ENCODE data around the gene MST1. TPM values are rescaled to one million over a fixed set of nuclear protein-coding genes. Genes with fewer than 3 reads are reported as not detected.
"Not testable (repeated sequence)": the region's sequence is repeated elsewhere in the genome, so short reads cannot be mapped to it uniquely, and the experiment has no call there.

Gene MST1
- total RNA-seq, 1 experiment from 2014 or later, result 1.1 TPM

DNA sequence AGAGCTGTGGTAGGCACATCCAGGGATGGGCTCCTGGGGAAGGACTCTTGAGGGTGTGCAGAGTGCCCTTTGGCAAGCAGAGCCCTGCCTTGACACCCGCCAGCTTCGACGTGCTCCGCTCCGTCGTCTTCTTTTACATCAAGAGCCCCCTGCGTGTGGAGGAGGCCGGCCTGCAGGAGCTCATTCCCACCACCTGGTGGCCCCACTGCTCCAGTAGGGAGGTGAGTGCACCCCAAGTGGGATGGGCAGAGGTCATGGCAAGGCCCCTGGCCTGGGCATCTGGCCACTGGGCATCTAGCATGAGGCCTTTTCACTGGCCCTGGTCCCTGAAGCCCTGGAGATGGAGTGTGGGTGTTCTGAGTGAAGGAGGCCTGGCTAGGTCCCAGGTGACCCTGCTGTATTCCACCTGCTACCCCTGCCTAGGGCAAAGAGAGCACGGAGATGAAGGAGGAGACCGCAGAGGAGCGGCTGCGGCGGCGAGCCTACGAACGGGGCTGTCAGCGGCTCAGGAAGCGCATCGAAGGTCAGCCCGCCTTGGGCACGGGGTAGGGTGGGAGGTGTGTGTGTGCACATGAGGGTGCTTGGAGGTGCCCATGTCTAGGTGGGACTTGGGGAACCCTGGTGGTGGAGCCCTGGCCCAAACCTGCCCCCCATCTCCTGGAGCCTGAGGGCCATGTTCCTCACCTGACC is 12.3 kb upstream of the MST1 start:
- no peak for DNase-seq (ENCODE audit: low read depth)

GRCh38 chr3:49700453-49701128 is 11.3 kb upstream of the MST1 start:
- no peak for DNase-seq (ENCODE audit: low read depth)

DNA sequence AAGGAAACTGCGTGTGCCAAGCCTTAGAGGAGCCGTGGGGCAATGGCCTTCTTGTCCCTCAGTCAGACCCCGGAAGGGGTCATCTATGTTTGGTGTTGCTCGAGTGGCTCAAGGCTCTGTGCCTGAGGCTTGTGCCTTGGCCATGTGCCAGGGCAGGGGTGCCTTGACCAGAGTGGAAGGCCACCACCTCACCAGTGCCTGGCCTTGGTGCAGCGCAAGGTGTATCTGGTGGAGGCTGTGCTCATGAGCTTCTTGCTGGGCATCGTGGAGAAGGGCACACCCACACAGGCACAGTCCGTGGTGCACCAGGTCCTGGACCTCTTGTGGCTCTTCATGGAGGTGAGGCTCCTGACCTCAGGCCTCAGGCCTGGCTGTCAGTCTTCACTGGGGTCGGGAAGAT is 10.7 kb upstream of the MST1 start:
- no peak for DNase-seq (ENCODE audit: low read depth)

DNA sequence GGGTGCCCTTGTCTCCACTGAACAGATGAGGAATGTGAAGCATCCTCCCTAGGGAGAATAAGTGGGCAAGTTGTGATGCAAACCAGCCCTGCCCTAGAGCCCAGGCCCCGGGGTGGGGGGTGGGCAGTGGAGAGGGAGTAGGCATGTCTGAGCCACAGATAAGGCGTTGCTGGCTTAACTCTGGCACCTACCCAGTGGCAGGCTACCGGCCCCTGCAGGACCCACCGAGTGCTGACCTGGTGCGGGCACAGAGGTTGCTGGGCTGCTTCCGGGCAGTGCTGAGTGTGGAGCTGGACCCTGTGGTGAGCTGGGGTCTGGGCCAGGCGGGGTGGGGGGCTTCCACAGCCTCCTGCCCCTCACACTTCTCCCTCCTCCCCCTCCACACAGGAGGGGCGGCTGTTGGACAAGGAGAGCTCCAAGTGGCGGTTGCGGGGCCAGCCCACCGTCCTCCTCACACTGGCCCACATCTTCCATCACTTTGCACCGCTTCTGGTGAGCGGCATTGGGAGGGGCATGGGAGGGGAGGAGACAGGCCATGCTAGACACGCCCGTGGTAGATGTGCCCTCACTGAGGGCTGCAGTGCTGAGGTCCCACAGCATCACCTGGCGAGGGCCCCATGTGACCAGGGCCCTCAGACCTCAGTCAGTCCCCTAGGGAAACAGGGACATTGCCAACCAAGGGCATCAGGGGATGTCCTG is 10.2 kb upstream of the MST1 start:
- no peak for DNase-seq (ENCODE audit: low read depth)

- not testable (repeated sequence) for DNase-seq (ENCODE audit: low read depth)
Measured at GRCh38 chr3:49695350-49696015, 6.2 kb upstream of the MST1 start.

DNA sequence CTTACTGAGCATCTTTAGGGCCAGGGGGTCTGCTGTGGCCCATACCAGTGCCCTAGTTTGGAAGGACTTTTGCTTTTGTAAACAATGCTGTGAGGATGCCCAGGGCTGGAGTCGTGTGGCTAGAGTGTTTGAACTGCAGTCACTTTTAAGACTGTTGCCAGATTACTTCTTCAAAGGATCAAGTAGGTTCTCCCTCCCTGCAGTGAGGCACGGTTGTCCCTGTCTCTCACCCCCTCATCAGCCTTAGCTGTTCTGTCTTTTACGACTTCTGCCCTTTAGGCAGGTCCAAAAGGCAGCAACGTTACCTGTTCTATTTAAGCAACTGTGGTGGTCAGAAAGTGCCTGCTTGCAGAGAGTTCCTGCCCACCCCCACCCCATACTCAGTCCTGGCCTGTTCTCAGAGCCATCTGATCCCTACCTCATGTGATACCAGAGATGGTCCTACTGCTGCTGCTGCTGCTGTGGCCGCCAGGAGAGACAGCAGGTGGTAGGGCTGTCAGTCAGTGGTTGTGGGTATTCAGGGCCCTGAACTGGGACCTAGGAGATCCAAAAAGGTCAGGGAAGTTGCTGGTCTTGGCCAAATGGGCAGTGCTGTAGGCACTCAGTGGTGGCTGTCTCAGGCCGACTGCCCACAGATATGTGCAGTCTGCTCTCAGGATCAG is 5.3 kb upstream of the MST1 start:
- not testable (repeated sequence) for DNase-seq (ENCODE audit: low read depth)

- not testable (repeated sequence) for DNase-seq (ENCODE audit: low read depth)
Measured at GRCh38 chr3:49691481-49691880, 2.2 kb upstream of the MST1 start.

DNA sequence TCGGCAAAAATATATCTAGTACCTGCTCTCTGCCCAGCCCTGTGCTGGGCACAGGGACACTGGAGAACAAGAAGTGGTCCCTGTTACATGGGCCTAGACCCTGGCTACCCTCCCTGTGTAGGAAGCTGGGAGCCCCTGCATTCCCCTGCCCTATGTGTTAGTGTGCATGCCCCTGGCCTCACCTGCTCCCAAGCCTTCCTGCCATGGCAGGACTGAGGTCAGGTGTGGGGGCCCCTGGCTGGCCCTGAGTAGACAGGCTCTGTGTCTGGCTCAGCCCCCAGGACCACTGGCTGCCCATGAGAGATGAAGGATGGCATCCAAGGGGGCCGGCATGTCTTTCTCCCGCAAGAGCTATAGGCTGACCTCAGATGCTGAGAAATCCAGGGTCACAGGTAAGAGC is 1.6 kb upstream of the MST1 start:
- not testable (repeated sequence) for DNase-seq (ENCODE audit: low read depth)

GRCh38 chr3:49689908-49690624 is 792 bp upstream of the MST1 start:
- DNase-seq (ENCODE audit: low read depth), result not testable (repeated sequence)

DNA sequence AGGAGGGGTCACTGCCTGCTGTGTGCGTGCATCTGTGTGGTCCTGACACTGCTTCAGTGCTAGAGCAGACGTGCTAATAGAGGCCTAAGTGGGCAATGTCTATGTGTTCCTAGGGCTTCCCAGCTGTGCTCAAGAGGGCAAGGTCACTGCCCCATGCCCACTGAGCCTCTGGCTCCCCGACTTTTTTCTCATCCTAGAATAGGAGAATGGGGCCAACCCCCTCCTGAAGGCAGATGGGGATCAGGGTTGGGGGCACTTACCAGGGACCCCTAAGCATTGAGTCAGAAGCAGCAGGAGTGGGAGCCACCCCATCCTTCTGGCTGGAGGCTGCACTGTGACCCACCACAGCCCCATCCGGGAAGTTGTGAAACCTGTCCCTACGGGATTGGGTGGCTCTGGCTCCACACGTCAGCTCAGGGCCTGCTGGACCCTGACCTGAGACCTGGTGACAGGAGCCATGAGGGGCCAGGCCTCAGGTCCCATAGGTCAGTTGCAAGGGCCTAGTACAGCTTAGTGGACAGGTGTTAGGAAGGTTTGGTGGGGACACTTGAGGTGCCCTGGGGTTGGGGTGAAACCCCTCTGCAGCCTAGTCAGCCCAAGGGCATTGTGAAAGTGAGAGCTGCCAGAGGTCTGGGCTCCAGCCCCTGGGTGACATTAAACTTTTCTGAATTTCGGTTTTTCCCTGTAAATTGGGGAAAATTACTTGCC is 782 bp downstream of the MST1 start:
- not testable (repeated sequence) for DNase-seq (ENCODE audit: low read depth)

DNA sequence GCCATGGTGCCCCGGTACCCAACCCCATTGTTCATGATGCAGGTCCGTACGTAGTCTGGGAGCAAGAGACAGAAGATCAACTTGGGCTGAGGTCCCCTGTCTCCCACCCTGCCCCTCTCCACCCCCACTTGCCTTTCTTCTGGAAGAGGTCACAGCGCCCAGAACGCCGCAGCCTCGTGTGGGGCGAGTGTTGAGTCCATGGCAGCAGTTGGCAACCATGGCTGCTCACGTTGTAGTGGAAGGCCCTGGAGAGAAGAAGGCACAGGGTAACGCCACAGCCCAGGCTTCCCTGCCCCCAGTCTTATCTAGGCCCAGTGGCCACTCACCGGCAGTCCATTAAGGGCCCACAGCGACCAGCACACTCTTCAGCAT is 1.9 kb downstream of the MST1 start:
- DNase-seq (ENCODE audit: low read depth), result not testable (repeated sequence)

GRCh38 chr3:49686769-49687423 is 2.4 kb downstream of the MST1 start:
- DNase-seq (ENCODE audit: low read depth), result not testable (repeated sequence)

GRCh38 chr3:49686346-49686745 is 2.9 kb downstream of the MST1 start:
- DNase-seq (ENCODE audit: low read depth), result not testable (repeated sequence)

- not testable (repeated sequence) for DNase-seq (ENCODE audit: low read depth)
Measured at GRCh38 chr3:49685846-49686245, 3.4 kb downstream of the MST1 start.

DNA sequence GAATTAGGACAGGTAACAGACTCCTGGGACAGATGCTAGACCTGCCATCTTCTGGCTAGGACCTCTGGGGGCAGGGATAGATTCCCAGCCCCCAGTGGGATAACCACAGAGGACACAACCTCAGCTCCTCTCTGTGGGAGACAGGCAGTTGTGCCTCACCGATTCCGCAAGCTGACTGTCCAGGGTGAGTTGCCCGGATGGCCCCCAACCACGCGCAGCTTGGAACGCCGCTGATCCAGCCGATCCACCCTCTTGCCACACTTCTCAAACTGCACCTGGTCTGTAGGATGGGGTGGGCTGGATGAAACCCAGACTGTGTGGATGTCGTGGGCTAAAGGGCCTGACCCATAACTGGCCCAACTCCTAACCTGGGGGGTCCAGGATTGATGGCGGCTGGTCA is 4.2 kb downstream of the MST1 start:
- DNase-seq (ENCODE audit: low read depth), result not testable (repeated sequence)

- not testable (repeated sequence) for DNase-seq (ENCODE audit: low read depth)
Measured at GRCh38 chr3:49684453-49684852, 4.8 kb downstream of the MST1 start.

- no peak for DNase-seq (ENCODE audit: low read depth)
Measured at GRCh38 chr3:49683162-49683561, 6.1 kb downstream of the MST1 start.

DNA sequence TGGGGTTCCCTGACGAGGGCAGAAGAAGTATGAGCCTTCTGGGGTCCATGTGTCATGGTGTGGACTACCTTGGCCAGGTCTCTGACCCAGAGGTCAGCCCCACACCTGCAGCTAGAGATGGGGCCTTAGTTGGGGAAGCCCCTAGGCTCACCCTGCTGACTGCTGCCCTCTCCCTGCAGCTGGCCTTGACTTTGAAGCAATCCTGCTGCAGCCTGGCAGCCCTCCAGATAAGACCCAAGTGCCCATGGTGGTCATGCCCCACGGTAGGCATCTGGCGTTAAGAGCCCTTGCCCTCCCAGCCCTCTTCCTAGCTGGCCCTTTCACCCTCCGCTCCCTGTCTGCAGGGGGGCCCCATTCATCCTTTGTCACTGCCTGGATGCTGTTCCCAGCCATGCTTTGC is 7.7 kb downstream of the MST1 start:
- no peak for DNase-seq (ENCODE audit: low read depth)

DNA sequence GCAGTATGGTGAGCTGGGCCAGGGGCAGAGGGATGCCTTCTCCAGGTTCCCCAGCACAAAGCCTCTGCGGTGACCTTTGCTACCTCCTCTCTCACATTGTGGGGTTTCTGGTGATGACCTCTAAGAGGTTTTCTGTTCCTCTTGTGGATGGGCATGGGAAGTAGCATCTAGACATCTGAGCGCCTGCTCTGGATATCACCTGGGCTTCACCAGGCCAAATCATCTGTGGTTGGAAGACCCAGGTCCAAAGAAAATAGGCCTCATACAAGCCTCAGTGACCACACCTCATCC is 8.1 kb downstream of the MST1 start:
- DNase-seq (ENCODE audit: low read depth), result no peak

Measured in HT1080 (cell line).